Activated T-helper 1 cell treated with Interleukin-2 at 50 U/mL for 16 hours (primary cell): ENCODE measurements around the gene CPSF6.
"Not testable (repeated sequence)": the region's sequence is repeated elsewhere in the genome, so short reads cannot be mapped to it uniquely, and the experiment has no call there.

Source experiments
- DNase-seq: peaks from one replicate; pipeline ENCODE4 v3.0.0-alpha.2; 2020; ENCODE audit warnings: low read depth

Gene CPSF6

GRCh38 chr12:69239352-69239921 is at the start of gene CPSF6:
CPSF6 (plus strand) TSS chr12:69239569; CDS start chr12:69239647, 78 bp downstream.
- DNase-seq = peak; percentile 96

- DNase-seq = no peak
These were observed 42.8 kb upstream of the CPSF6 start for GRCh38 chr12:69196302-69197288.

- not testable (repeated sequence) for DNase-seq
These were observed 39.4 kb upstream of the CPSF6 start for GRCh38 chr12:69199976-69200375.

DNA sequence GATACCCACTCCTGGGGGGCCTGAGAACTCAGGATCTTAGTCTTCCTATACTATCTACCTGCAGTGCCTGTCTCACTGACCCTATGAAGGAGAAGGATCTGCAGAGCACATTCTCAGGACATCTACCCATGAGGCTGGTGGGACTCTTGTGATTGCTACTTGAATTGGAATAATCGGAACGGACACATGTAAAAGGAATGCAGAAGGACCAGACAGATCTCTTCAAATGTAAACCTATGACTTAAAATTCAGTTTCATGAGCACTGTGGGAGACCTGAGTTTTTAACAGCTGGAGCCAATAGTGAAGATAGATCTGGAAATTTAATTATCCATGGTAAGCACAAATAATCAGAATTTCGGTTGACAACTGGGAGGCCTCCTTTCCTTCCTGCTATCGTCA is 35.2 kb upstream of the CPSF6 start:
- no peak for DNase-seq

DNA sequence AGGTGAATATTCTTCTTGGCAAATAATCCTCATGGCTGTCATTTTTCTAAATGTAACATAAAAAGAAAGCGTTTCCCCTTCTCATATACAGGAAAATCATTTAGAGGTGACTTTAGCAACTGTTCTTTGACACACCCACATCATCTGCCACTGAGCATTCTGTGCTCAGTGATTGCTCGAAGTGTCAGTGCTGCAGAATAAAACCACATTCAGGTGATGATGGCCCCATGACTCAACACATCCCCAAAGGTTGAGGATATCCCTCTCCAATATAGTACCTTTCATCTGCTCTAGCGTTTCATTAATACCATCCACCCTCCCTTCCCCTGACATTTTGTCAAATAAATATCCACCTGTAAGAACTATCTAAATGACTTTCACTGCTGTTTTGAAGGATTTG is 28.7 kb upstream of the CPSF6 start:
- DNase-seq = no peak

- no peak for DNase-seq
These were observed 28.2 kb upstream of the CPSF6 start for GRCh38 chr12:69211160-69211559.

DNA sequence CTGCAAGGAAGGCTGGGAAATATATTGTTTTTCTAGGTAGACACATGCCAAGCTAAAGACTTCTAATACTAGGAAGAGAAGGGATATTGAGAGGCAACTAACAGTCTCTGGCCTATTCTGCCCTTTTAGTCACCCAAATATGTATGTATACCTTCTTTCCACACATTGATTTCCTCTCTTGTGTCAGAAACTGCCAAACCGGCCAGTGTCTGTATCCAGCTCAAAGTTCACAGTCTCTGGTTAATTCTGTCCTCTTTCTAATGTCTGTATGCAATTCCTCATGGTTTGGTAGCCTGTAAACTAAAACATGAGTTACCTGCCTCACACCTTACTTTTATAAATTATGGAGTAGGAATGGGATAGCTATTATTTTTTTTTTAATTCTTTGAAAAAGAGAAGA is 25.2 kb upstream of the CPSF6 start:
- DNase-seq = no peak

DNA sequence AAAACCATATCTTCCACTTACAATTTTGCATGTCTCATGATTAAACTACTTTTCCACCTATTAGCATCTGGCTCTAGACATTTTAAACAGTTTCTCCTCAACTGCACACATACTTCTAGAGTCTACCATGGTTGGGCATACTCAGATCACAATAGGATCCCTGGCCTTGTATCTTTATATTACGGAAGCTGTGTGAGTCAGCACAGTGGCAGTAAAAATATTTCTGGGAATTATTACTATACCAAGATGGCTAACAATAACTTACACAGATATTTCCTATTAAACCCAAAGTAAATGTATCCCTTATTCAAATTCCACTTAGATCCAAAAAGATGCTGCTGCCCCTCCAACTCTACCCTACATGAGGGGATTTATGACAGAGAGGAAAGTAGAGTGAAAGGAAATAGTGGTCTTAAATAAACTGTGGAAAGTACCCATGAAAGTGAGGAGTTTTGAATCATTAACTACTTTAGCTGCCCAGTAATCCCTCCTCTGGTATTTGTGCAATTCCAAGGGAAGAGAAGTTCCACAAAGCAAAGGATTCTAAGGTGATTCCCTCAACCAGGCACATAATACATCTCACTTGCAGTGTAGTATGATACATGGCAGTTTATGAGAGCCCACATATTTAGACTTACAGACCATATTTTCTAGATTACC is 14.0 kb upstream of the CPSF6 start:
- no peak for DNase-seq

- DNase-seq = no peak
These were observed 7.9 kb upstream of the CPSF6 start for GRCh38 chr12:69231479-69231878.

DNA sequence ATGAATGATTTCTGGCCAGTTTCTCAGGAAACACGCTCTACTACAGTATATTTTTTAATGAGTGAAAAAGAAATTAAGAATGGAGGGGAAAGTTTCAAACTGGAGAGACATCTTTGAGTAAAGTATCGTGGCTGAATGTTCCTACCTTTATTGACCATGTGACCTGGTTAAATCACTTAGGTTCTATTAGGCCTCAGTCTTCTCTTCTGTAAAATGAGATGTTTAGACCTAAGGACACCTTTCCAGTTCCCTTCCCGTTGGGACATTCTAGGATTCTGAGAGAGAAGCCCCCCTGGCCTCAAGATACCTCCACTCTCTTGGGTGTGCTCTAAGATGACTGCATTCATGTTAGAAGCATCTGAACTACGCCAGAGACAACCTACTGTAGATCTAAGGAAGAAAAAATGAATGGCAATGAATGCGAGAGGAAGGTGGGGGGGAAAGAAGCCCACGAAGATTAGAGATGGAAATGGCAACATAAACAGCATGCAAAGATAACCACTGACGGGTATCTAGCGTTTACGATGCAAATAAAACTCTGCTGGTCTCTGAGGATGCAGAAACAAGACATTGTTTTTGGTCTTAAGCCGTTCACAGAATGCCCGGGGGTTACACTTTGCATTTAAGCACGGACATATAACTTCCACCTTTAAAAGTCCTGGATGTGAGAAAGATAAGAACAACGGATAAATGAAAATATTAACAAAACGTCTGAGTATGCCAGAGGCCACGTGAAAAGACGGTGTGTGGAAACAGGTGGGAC is 599 bp upstream of the CPSF6 start:
- no peak for DNase-seq

DNA sequence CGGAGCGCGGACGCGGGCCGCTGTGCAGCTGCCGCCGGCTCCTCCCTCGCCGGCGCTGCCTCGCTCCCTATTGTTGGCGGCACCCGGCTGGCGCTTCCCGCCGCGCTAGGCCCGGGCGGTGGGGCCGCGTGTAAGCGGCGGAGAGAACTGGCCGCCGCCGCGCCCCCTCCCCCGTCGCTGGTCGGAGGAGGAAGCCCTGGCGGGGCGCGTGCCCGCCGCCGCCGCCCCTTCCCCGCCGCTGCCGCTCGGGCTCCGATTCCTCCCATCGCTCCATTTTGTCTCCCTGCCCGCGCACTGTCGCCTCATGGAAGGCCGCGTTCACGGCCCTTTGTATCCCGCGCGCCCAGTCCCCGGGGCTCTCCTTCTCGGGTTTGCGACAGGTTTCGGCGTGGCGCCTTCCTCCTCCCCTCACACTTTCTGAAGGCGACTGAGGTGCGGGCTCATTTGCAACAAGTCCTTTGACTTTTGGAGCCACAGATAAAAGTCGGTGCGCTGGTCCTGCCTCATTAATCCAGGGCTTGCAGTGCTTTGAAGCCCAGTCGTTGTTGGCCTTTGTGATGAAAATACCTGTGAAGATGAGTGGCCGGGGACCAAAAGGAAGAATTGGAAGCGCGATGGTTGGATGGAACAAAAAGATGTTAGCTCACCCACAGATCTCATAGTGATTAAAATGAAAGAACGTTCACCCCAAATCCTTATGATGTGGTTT is 707 bp downstream of the CPSF6 start:
- peak; percentile 20 for DNase-seq

DNA sequence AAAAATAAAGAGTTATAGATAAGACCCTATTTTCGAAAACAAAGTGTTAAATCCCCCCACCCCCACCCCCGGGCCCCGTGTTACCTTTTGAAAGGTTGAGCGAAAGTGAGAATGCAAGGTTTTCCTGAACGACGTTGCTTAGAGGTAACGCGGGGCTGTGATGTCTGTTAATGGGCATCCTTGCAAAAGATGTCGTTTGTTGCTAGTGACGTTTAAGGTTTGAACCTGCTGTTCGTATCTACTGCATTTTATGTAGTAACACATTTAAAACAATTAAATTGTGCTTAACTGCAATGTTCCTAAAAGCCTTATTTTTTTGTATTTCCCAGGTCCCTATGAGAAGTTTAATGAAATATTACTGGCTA is 1.2 kb downstream of the CPSF6 start:
- DNase-seq = no peak

GRCh38 chr12:69241438-69242092 is 2.2 kb downstream of the CPSF6 start:
- DNase-seq = no peak

DNA sequence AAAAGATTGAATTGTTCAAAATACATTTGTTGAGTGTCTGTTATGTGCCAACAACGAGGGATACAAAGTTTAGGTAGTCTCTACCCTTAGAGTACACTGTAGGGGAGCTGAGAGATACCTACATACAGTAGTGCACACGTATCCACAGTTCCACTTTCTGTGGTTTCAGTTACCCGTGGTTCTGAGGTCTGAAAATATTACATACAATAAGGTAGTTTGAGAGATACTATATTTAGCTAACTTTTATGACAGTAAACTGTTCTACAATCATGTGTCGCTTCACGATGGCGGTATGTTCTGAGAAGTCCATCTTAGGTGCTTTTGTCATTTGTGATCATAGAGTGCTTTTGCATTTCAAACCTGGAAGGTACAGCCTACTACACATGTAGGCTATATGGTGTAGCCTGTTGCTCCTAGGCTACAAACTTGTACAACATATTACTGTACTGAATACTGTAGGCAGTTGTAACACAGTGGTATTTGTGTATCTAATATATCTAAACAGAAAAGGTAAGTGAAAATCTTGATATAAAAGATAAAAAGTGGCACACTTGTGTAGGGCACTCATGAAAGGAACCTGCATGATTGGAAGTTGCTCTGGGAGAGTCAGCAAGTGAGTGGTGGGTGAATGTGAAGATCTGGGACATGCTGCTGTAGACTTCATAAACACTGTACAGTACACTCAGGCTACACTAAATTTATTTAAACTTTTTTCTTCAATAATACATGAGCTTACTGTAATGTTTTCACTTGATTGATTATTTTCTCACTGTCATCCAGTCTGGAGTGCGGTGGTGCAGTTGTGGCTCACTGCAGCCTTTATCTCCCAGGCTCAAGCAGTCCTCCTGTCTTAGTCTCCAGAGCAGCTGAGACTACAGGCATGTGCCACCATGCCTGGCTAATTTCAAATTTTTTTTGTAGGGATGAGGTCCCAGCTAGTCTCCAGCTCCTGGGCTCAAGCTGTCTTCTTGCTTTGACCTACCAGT is 4.0 kb downstream of the CPSF6 start:
- DNase-seq = no peak

DNA sequence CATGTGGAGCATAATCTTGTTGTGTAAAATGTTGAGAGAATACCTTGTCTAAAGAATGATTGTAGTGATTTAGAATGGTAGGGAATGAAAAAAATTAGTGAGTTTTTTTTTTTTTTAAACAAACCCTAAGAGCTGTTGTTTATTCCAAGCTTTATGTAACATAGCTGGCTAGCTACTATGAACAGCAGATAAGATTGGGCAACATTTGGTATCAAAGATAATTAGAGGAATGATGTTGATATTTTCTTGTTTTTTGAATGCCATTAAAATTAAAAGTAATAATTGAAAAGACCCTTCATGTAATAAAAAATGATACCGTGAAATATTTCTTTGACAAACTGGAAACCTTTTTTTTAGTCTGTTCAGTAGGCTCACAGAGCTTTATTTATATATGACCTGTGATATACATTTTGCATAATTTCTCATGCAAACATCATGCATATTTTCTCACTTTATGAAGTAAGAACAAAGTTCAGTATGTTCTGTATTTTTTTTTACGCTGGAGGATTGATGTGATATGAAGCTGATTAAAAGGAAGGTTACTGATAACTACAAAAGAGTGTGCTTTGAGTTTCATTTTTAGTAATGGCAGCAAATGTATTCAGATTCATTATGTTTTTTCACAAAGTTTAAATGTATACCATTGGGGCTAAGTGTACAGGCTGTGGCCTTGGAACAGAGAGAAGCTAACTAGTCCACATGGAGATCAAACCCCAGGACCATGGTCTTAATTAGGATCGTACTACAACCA is 8.1 kb downstream of the CPSF6 start:
- DNase-seq = no peak

DNA sequence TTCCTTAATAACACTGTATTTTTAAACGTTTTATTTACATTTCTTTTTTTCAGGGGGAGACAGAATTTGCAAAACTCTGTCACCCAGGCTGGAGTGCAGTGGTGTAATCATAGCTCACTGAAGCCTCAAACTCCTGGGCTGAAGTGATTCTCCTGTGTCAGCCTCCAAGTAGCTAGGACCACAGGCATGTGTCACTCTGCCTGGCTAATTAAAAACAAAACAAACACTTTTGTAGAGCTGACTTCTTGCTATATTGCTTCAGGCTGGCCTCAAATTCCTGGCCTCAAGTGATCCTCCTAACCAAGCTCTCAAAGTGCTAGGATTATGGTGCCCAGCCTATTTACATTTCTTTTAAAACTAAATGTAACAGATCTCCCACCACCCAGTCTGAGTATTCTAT is 12.7 kb downstream of the CPSF6 start:
- DNase-seq = no peak

- no peak for DNase-seq
These were observed 14.7 kb downstream of the CPSF6 start for GRCh38 chr12:69254046-69254445.

DNA sequence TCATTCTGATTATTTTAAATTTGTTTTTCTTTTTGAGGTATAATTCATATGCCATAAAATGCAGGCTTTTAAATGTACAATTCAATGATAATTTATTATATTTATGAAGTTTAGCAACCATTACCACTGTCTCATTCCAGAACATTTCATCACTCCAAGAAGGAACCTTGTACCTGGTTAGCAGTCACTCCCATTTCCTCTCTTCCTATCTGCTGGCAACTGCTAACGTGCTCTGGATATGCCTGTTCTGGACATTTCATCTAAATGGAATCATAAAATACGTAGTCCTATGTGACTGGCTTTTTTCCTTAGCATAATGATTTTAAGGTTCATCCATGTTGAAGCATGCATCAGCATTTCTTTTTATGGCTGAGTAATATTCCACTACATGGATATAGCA is 15.5 kb downstream of the CPSF6 start:
- no peak for DNase-seq

GRCh38 chr12:69258655-69259054 is 19.3 kb downstream of the CPSF6 start:
- no peak for DNase-seq
